A673 (cell line): ENCODE data around the gene ARTN. TPM values are rescaled to one million over a fixed set of nuclear protein-coding genes. Genes with fewer than 3 reads are reported as not detected.

Experiments used
- BruUV-seq: library from RNA; stranded (reverse); fragments of 400-500 nt; replicated peaks from 2 replicates; lab custom pipeline; 2021; lab: Mats Ljungman, UMichigan
- CTCF ChIA-PET: fragments of 300-600 bp; sonication (Branson Sonifier 250); formaldehyde crosslinking; loops from one replicate; lab custom pipeline; 2022; ENCODE audit warnings: antibody characterized with exemption; lab: Charles Lee
- POLR2A ChIA-PET: fragments of 300-600 bp; sonication (Branson Sonifier 250); formaldehyde crosslinking; loops from one replicate; lab custom pipeline; 2022; ENCODE audit warnings: antibody characterized with exemption; ENCODE audit not compliant: low non-redundant PET; lab: Charles Lee
- DNase-seq: peaks from one replicate; pipeline ENCODE4 v3.0.0-alpha.2; 2015; ENCODE audit warnings: low spot score
- H3K27ac ChIP-seq: fragments of 200-600 bp; sonication (generic); 2 replicates; pipeline ENCODE4 v1.5.1; 2016; ENCODE audit warnings: mixed run types, low read depth, mild to moderate bottlenecking, mixed read lengths, antibody characterized with exemption, low read length; ENCODE audit not compliant: poor library complexity, severe bottlenecking
- H3K27me3 ChIP-seq: fragments of 200-600 bp; sonication (generic); replicated peaks from 2 replicates; pipeline ENCODE4 v1.6.1; 2017; ENCODE audit warnings: mixed run types, low read depth, mild to moderate bottlenecking, mixed read lengths, antibody characterized with exemption, low read length; ENCODE audit not compliant: insufficient read depth, poor library complexity
- H3K36me3 ChIP-seq: fragments of 200-600 bp; sonication (generic); 2 replicates; pipeline ENCODE4 v1.6.1; 2016; ENCODE audit warnings: mixed run types, mild to moderate bottlenecking, mixed read lengths, antibody characterized with exemption, low read length; ENCODE audit not compliant: insufficient read depth, poor library complexity, severe bottlenecking
- H3K4me1 ChIP-seq: fragments of 200-600 bp; sonication (generic); 2 replicates; pipeline ENCODE4 v1.6.1; 2017; ENCODE audit warnings: mixed run types, mild to moderate bottlenecking, mixed read lengths, antibody characterized with exemption, low read length; ENCODE audit not compliant: insufficient read depth, poor library complexity, severe bottlenecking
- H3K4me3 ChIP-seq: fragments of 200-600 bp; sonication (generic); 2 replicates; pipeline ENCODE4 v1.5.1; 2016; ENCODE audit warnings: low read depth, mixed run types, mild to moderate bottlenecking, mixed read lengths, low read length; ENCODE audit not compliant: poor library complexity, severe bottlenecking
- H3K9me3 ChIP-seq: fragments of 200-600 bp; sonication (generic); 2 replicates; pipeline ENCODE4 v1.6.1; 2016; ENCODE audit warnings: mixed run types, low read depth, mild to moderate bottlenecking, mixed read lengths, antibody characterized with exemption, low read length; ENCODE audit not compliant: poor library complexity, severe bottlenecking
- EZH2 ChIP-seq: fragments of 200-600 bp; sonication (generic); IDR thresholded peaks from 2 replicates; pipeline ENCODE4 v1.6.1; 2017; ENCODE audit warnings: borderline replicate concordance, low read depth, mild to moderate bottlenecking, mixed read lengths, antibody characterized with exemption, low read length; ENCODE audit not compliant: poor library complexity, severe bottlenecking
- intact Hi-C: fragments of 100-400 bp; cut with micrococcal nuclease; formaldehyde crosslinking; loops from one replicate; pipeline ENCODE4 v1.10.0; 2022; ENCODE audit not compliant: unreplicated experiment
- total RNA-seq: library from RNA; stranded (reverse); gene quantifications from 2 replicates; pipeline ENCODE4 v1.2.3, GENCODE V29; 2021
- TF ChIP-seq, protein P1 (sequence below): fragments of 300-800, 200-600 bp; sonication (generic); conservative IDR thresholded peaks from 2 replicates; pipeline ENCODE4 v1.5.1; 2017; ENCODE audit warnings: low read depth, mild to moderate bottlenecking, antibody characterized with exemption, low read length, moderate library complexity, mixed read lengths

Gene ARTN
- total RNA-seq, 1 experiment from 2014 or later: 28.1 TPM

DNA sequence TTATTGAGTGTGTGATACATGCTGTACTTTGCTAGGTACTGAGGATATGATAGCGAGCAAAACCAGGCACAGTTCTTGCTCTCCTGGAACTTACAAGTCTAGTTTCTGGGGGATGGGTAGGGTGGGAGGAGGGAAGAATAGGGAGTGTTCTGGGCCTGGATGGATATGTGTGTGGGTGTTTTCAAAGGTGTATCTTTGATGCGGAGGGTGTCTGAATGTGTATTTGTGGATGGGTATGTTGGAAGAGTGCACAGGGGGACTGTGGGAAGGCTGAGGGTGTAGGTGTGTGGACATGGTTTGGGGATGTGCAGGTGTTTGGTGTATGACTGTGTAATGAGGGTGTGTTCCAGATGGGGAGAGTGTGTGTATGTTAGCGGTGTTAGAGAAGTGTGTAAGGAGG, 31.7 kb downstream of the ARTN start:
- DNase-seq: no peak
- Histone ChIP-seq H3K27me3 (no peaks in the 10 kb centered on the region), H3K4me1 (no peaks in the 10 kb centered on the region), H3K4me3 (no peak overlapping the region), H3K36me3 (peaks cover 5% of the 10 kb centered on the region), H3K9me3 (no peaks in the 10 kb centered on the region), H3K27ac (no peak overlapping the region)
- POLR2A ChIA-PET: no interaction called here
- TF ChIP-seq, protein P1, sequence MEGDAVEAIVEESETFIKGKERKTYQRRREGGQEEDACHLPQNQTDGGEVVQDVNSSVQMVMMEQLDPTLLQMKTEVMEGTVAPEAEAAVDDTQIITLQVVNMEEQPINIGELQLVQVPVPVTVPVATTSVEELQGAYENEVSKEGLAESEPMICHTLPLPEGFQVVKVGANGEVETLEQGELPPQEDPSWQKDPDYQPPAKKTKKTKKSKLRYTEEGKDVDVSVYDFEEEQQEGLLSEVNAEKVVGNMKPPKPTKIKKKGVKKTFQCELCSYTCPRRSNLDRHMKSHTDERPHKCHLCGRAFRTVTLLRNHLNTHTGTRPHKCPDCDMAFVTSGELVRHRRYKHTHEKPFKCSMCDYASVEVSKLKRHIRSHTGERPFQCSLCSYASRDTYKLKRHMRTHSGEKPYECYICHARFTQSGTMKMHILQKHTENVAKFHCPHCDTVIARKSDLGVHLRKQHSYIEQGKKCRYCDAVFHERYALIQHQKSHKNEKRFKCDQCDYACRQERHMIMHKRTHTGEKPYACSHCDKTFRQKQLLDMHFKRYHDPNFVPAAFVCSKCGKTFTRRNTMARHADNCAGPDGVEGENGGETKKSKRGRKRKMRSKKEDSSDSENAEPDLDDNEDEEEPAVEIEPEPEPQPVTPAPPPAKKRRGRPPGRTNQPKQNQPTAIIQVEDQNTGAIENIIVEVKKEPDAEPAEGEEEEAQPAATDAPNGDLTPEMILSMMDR: no peak
- no peak for TF ChIP-seq EZH2
- CTCF ChIA-PET: no interaction called here
- BruUV-seq: no TSS peak
- intact Hi-C loops: no loop called here

DNA sequence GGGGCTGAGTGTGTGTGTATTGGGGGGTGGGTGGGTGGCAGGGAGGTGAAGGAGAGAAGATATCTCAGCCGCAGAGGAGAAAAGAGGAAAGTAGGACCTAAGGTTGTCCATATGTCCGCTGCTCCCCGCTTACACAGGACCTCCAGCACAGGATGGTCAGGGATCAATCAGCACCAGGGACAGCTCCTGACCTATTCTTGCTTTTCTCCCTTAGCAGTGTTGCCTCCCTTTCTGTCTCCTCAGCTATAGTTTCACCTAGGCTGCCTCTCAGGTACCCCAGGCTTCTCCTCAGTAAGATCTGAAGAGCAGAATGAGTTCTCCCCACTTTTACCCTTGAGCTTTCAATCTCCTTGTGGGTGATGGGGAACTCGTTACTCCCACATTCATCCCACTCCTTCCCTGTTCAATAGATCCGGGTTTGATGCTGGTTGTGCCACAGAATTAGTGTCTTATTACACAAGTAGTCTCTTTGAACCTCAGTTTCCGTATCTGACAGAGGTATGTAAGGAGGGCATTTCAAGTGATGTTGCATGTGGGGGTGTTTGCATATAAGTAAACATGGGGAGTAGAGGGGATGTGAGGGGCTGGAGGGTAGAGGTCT, 34.8 kb downstream of the ARTN start:
- no peak overlapping the region for H3K27ac ChIP-seq
- no peak for DNase-seq
- BruUV-seq: no TSS peak

DNA sequence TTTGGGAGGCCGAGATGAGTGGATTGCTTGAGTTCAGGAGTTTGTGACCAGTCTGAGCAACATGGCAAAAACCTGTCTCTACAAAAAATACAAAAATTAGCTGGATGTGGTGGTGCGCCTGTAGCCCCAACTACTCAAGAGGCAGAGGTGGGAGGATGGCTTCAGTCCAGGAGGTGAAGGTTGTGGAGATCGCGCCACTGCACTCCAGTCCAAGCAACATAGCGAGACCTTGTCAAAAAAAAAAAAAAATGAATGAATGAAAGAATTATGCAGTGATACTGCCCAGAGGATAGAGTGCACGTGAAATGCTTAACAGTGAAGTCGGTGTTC, 35.8 kb downstream of the ARTN start:
- no peaks in the 10 kb centered on the region for H3K36me3 ChIP-seq
- no TSS peak for BruUV-seq
- CTCF ChIA-PET: no interaction called here
- H3K4me3 ChIP-seq: peak overlapping the region; percentile 93
- no peaks in the 10 kb centered on the region for H3K9me3 ChIP-seq
- no peaks in the 10 kb centered on the region for H3K27me3 ChIP-seq
- no peak overlapping the region for H3K27ac ChIP-seq
- intact Hi-C loops: no loop called here
- DNase-seq: no peak
- no peaks in the 10 kb centered on the region for H3K4me1 ChIP-seq
- POLR2A ChIA-PET: interaction anchor here (0.7 kb wide), 1 partner anchor 9 kb away, joined by 3 read pairs; no protein-coding TSS in a partner anchor
- TF ChIP-seq EZH2: no peak
- TF ChIP-seq, protein P1: no peak

More for the DNA sequence above, 34.8 kb downstream of the ARTN start:
- ChIA-PET CTCF (no interaction called here), POLR2A (no interaction called here)
- Histone ChIP-seq H3K4me1 (no peaks in the 10 kb centered on the region), H3K4me3 (no peak overlapping the region), H3K9me3 (no peaks in the 10 kb centered on the region), H3K36me3 (no peaks in the 10 kb centered on the region), H3K27me3 (no peaks in the 10 kb centered on the region)
- intact Hi-C loops: no loop called here
- TF ChIP-seq, protein P1: no peak
- TF ChIP-seq EZH2: no peak
